Endothelial cell of umbilical vein (primary cell): Measurements from ENCODE around the gene DIO2. TPM values are rescaled to one million over a fixed set of nuclear protein-coding genes. Genes with fewer than 3 reads are reported as not detected.

Experiments used
- BruUV-seq: library from RNA; stranded (reverse); fragments of 400-500 nt; replicated peaks from 2 replicates; lab custom pipeline; 2021; lab: Mats Ljungman, UMichigan
- CTCF ChIA-PET: fragments of 300-600, 350-600 bp; sonication (Branson Sonifier 250); formaldehyde crosslinking; loops from one replicate; lab custom pipeline; 2021; ENCODE audit warnings: antibody characterized with exemption, inconsistent platforms; lab: Charles Lee
- POLR2A ChIA-PET: fragments of 300-600, 350-600 bp; sonication (Branson Sonifier 250); formaldehyde crosslinking; loops from one replicate; lab custom pipeline; 2021; ENCODE audit warnings: antibody characterized with exemption, inconsistent platforms; lab: Charles Lee
- DNase-seq: peaks from one replicate; pipeline ENCODE4 v3.0.0-alpha.2; 2011; ENCODE audit warnings: low read depth, low spot score
- FAIRE-seq: peaks from 2 replicates; lab custom pipeline; 2011; peaks lifted over from hg19 to GRCh38; lab: Jason Lieb, UNC
- H2AFZ ChIP-seq: 2 replicates; pipeline ENCODE4 v1.6.0; 2012; ENCODE audit warnings: low read depth, low read length, control low read depth, inconsistent platforms
- H3K27ac ChIP-seq: 2 replicates; pipeline ENCODE4 v1.5.1; 2011; ENCODE audit warnings: low read depth, mild to moderate bottlenecking, control low read depth, low read length, moderate library complexity; ENCODE audit not compliant: insufficient read depth
- H3K27me3 ChIP-seq, 2 experiments: 2 replicates each; pipeline versions ENCODE4 v1.6.0 to v1.6.1; 2011; ENCODE audit warnings: low read length in 2 of 2, mixed read lengths in 1 of 2; ENCODE audit not compliant: control insufficient read depth in 2 of 2, insufficient read depth in 2 of 2
- H3K36me3 ChIP-seq, 2 experiments: 2 replicates in 1 of 2; 3 replicates in 1 of 2; pipeline ENCODE4 v1.5.1; 2011; ENCODE audit warnings: low read length in 2 of 2, mild to moderate bottlenecking in 1 of 2, moderate library complexity in 1 of 2; ENCODE audit not compliant: control insufficient read depth in 2 of 2, insufficient read depth in 2 of 2; ENCODE audit errors: extremely low read depth in 1 of 2
- H3K4me1 ChIP-seq: 3 replicates; pipeline ENCODE4 v1.5.1; 2011; ENCODE audit warnings: mild to moderate bottlenecking, low read length; ENCODE audit not compliant: control insufficient read depth, insufficient read depth; ENCODE audit errors: extremely low read depth
- H3K4me2 ChIP-seq: 2 replicates; pipeline ENCODE4 v1.6.1; 2011; ENCODE audit warnings: low read length, control low read depth, mixed read lengths; ENCODE audit not compliant: insufficient read depth
- H3K4me3 ChIP-seq, 3 experiments: fragments of 200-600 bp in 1 of 3; sonication (generic), shearing (Covaris generic) in 1 of 3; replicated peaks in 1 of 3; 2 replicates each; pipeline ENCODE4 v1.5.1; 2011 to 2016; ENCODE audit warnings: control low read depth in 3 of 3, low read length in 3 of 3, mild to moderate bottlenecking in 2 of 3, inconsistent platforms in 1 of 3, low read depth in 1 of 3, moderate library complexity in 1 of 3; ENCODE audit not compliant: insufficient read depth in 1 of 3
- H3K79me2 ChIP-seq: 2 replicates; pipeline ENCODE4 v1.6.0; 2012; ENCODE audit warnings: low read length, inconsistent platforms; ENCODE audit not compliant: control insufficient read depth, insufficient read depth
- H3K9ac ChIP-seq: replicated peaks from 2 replicates; pipeline ENCODE3; 2011; ENCODE audit warnings: low read length, control low read depth; ENCODE audit not compliant: insufficient read depth; ENCODE audit errors: extremely low read depth
- H3K9me1 ChIP-seq: replicated peaks from 3 replicates; pipeline ENCODE4 v1.6.0; 2011; ENCODE audit warnings: mild to moderate bottlenecking, low read length; ENCODE audit not compliant: control insufficient read depth, insufficient read depth; ENCODE audit errors: extremely low read depth
- H3K9me3 ChIP-seq: replicated peaks from 2 replicates; pipeline ENCODE4 v1.5.1; 2012; ENCODE audit warnings: low read length, inconsistent platforms; ENCODE audit not compliant: control insufficient read depth, insufficient read depth
- H4K20me1 ChIP-seq: replicated peaks from 2 replicates; pipeline ENCODE3; 2011; ENCODE audit warnings: mild to moderate bottlenecking, low read length; ENCODE audit not compliant: control insufficient read depth, insufficient read depth; ENCODE audit errors: extremely low read depth
- FOS ChIP-seq: IDR thresholded peaks from 2 replicates; pipeline ENCODE4 v1.6.1; 2011; ENCODE audit warnings: mild to moderate bottlenecking, low read length, moderate library complexity, borderline replicate concordance; ENCODE audit not compliant: insufficient read depth
- POLR2A ChIP-seq: IDR thresholded peaks from 2 replicates; pipeline ENCODE4 v1.6.1; 2012; ENCODE audit warnings: low read depth, mild to moderate bottlenecking, control low read depth, low read length
- POLR2AphosphoS5 ChIP-seq: IDR thresholded peaks from 2 replicates; pipeline ENCODE4 v1.6.1; 2012; ENCODE audit warnings: low read depth, mild to moderate bottlenecking, control low read depth, low read length, moderate library complexity; ENCODE audit not compliant: insufficient read depth
- dilution Hi-C: fragments of 300-500 bp; cut with MboI; formaldehyde crosslinking; loops from one replicate; pipeline ENCODE4 v1.15.0; 2019; ENCODE audit warnings: low sequenced_read_pairs; ENCODE audit not compliant: extremely low pct_ligation_motif_present
- intact Hi-C: fragments of 100-400 bp; cut with micrococcal nuclease; formaldehyde crosslinking; loops from one replicate; pipeline ENCODE4 v1.10.0; 2022
- polyA plus RNA-seq, 4 experiments: library from polyadenylated mRNA; depleted of rRNA in 3 of 4; stranded (reverse) in 3 of 4; unstranded in 1 of 4; fragments of >200 nt; gene quantifications; 2 replicates each; pipeline versions ENCODE4 v1.2.1 to v1.2.3, GENCODE V29; 2011 to 2012; ENCODE audit warnings: missing spikeins in 1 of 4
- total RNA-seq: library from RNA; stranded (reverse); gene quantifications from 2 replicates; pipeline ENCODE4 v1.2.3, GENCODE V29; 2021
- TF ChIP-seq, protein P1 (sequence below), 2 donors: IDR thresholded peaks; 1 replicate in 1 of 2; 2 replicates in 1 of 2; pipeline ENCODE4 v1.5.1; 2011; ENCODE audit warnings: low read length in 2 of 2, mild to moderate bottlenecking in 2 of 2, moderate library complexity in 2 of 2, control low read depth in 1 of 2, inconsistent platforms in 1 of 2, low read depth in 1 of 2; ENCODE audit not compliant: insufficient read depth in 1 of 2; ENCODE audit errors: extremely low read depth in 1 of 2

DIO2 gene
- total and polyA plus RNA-seq, 2 donors (not counting 3 experiments of a cell fraction or from before 2014, with no cell fraction given), result 0.22 to 0.75 TPM

DNA sequence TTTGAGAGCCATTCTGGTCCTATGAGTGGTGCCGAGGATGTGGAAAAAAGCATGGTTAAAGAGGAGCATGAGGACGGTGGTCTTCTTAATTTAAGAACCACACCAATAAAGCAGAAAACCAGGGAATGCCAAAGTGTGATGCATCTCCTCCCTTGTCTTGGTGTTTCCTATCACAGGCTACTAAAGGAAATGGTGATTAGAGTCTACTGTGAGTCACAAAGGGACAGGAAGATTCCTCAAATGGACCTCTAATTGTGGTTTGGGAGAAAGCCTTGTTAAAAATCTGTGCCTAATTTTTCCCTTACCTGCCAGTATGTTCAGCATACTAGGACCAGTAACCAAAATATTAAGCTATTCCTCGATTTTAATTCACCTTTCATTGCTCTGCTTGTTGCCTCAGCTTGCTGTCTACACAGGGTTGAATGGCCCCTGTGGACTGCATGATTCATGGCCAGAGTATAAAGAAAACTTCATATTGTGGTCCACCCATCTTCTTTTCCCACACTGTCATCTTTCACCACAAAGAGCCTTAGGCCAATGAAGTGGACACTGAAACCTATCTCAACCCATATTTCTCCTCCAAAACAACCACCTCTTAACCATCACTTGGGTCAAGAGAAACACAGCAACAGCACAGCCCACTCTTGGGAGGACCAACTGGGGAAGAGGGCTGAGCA is 38.8 kb downstream of the DIO2 start:
- peaks cover 2% of the 10 kb centered on the region for H3K9me3 ChIP-seq
- H3K4me3 ChIP-seq, result no peak overlapping the region
- H3K27me3 ChIP-seq, result no peaks in the 10 kb centered on the region
- POLR2A ChIA-PET, result no interaction called here
- no peaks in the 10 kb centered on the region for H3K4me1 ChIP-seq
- FAIRE-seq, result no peak
- H3K4me2 ChIP-seq, result no peak overlapping the region
- H3K79me2 ChIP-seq, result no peaks in the 10 kb centered on the region
- no peaks in the 10 kb centered on the region for H3K9me1 ChIP-seq
- no peak overlapping the region for H3K27ac ChIP-seq
- no peak overlapping the region for H3K9ac ChIP-seq
- intact Hi-C loops (no loop called here), dilution Hi-C loops (no loop called here)
- BruUV-seq, result no TSS peak
- no peak for DNase-seq
- CTCF ChIA-PET, result no interaction called here
- H3K36me3 ChIP-seq, result no peaks in the 10 kb centered on the region
- no peaks in the 10 kb centered on the region for H4K20me1 ChIP-seq
- TF ChIP-seq POLR2AphosphoS5 (no peak), FOS (peak; percentile 80), POLR2A (no peak)
- TF ChIP-seq, protein P1, sequence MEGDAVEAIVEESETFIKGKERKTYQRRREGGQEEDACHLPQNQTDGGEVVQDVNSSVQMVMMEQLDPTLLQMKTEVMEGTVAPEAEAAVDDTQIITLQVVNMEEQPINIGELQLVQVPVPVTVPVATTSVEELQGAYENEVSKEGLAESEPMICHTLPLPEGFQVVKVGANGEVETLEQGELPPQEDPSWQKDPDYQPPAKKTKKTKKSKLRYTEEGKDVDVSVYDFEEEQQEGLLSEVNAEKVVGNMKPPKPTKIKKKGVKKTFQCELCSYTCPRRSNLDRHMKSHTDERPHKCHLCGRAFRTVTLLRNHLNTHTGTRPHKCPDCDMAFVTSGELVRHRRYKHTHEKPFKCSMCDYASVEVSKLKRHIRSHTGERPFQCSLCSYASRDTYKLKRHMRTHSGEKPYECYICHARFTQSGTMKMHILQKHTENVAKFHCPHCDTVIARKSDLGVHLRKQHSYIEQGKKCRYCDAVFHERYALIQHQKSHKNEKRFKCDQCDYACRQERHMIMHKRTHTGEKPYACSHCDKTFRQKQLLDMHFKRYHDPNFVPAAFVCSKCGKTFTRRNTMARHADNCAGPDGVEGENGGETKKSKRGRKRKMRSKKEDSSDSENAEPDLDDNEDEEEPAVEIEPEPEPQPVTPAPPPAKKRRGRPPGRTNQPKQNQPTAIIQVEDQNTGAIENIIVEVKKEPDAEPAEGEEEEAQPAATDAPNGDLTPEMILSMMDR (IDR thresholded peaks at IDR 0.05; ENCODE audit: extremely low read depth in 1 of 2, insufficient read depth in 1 of 2, low read depth in 1 of 2, low read length in 2 of 2), result no peak
- H2AFZ ChIP-seq, result no peak overlapping the region

DNA sequence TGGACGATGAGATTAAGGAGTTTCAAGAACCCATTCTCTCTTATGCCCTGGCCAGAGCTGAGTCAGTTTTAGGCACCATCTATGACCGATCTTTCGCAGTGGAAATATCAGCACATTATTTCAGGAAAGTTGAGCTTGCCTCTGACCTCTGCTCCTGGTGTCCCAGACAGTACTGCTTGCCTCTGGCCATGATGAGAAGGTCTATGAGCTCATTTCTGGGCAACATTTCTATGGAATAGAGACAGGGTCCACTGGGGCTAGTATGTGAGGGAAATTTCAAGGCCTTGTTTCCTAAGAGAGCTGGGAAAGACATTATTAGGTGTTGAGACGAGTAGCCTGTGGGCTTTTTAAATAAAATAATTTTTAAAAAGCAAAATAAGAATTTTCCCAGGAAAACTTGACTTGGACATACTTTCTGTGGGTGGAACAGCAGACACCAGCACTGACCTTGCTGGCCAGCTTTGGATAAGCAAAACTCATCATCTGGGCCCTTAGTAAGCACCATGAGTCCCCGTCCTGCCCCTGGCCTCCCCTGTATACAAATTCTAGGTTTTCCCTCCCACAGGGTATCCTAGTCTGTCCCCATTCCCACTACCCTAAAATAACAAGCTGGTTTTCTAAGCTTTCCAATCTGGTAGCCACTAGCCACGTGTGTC is 43.4 kb downstream of the DIO2 start:
- Histone ChIP-seq H3K9me3 (peaks cover 6% of the 10 kb centered on the region), H3K4me1 (no peaks in the 10 kb centered on the region), H3K27ac (no peak overlapping the region), H3K9me1 (no peaks in the 10 kb centered on the region), H3K79me2 (no peaks in the 10 kb centered on the region), H2AFZ (no peak overlapping the region), H3K27me3 (no peaks in the 10 kb centered on the region), H3K9ac (no peak overlapping the region), H3K4me3 (no peak overlapping the region), H3K36me3 (no peaks in the 10 kb centered on the region), H4K20me1 (no peaks in the 10 kb centered on the region), H3K4me2 (no peak overlapping the region)
- BruUV-seq, result no TSS peak
- intact Hi-C loops (no loop called here), dilution Hi-C loops (no loop called here)
- no peak for FAIRE-seq
- CTCF ChIA-PET, result interaction anchor here (0.9 kb wide), 1 partner anchor 14 kb away, joined by 4 read pairs; no protein-coding TSS in a partner anchor
- no peak for DNase-seq
- POLR2A ChIA-PET, result no interaction called here
- no peak for TF ChIP-seq POLR2A
